Ectodermal cell (in vitro differentiated cells): Measurements from ENCODE around the gene IL1RAPL1.
"Not testable (repeated sequence)": the region's sequence is repeated elsewhere in the genome, so short reads cannot be mapped to it uniquely, and the experiment has no call there.

Experiments used
- H3K27ac ChIP-seq: 2 replicates; pipeline ENCODE4 v1.7.0; 2013; ENCODE audit warnings: mild to moderate bottlenecking, low read depth, low read length; ENCODE audit not compliant: insufficient read depth, poor library complexity, severe bottlenecking
- H3K27me3 ChIP-seq: 2 replicates; pipeline ENCODE4 v1.7.0; 2013; ENCODE audit warnings: mild to moderate bottlenecking, low read length; ENCODE audit not compliant: insufficient read depth, control insufficient read depth, poor library complexity, severe bottlenecking
- H3K36me3 ChIP-seq: one replicate; pipeline ENCODE4 v1.7.0; 2013; ENCODE audit warnings: low read length; ENCODE audit not compliant: control insufficient read depth, insufficient read depth
- H3K4me1 ChIP-seq: one replicate; pipeline ENCODE4 v1.7.0; 2013; ENCODE audit warnings: low read length; ENCODE audit not compliant: control insufficient read depth, insufficient read depth
- H3K4me3 ChIP-seq: 2 replicates; pipeline ENCODE4 v1.7.0; 2013; ENCODE audit warnings: low read depth, low read length, control low read depth; ENCODE audit not compliant: insufficient read depth
- H3K9me3 ChIP-seq: 2 replicates; pipeline ENCODE4 v1.7.0; 2013; ENCODE audit warnings: mild to moderate bottlenecking, low read length, moderate library complexity; ENCODE audit not compliant: control insufficient read depth
- WGBS, 2 experiments: methylation state at CpG; one replicate each; pipeline ENCODE4 v1.1.7; 2013; ENCODE audit warnings: missing lambda C conversion rate in 2 of 2; 5-methylcytosine and 5-hydroxymethylcytosine counted together

IL1RAPL1 gene

GRCh38 chrX:28752330-28752729 lies 165.1 kb downstream of the IL1RAPL1 start:
- no peak overlapping the region for H3K27ac ChIP-seq
- H3K4me3 ChIP-seq, result no peak overlapping the region
- WGBS, 2 experiments, result 84 to 94% methylated on average over 2 of the region's 2 CpGs
- H3K4me1 ChIP-seq, result no peaks in the 10 kb centered on the region
- H3K9me3 ChIP-seq, result no peaks in the 10 kb centered on the region
- H3K27me3 ChIP-seq, result no peaks in the 10 kb centered on the region
- H3K36me3 ChIP-seq, result no peaks in the 10 kb centered on the region

- Histone ChIP-seq H3K4me3 (no peak overlapping the region), H3K27ac (no peak overlapping the region), H3K9me3 (no peaks in the 10 kb centered on the region), H3K27me3 (no peaks in the 10 kb centered on the region), H3K36me3 (no peaks in the 10 kb centered on the region), H3K4me1 (no peaks in the 10 kb centered on the region)
- 79 to 87% methylated on average over 2 of the region's 2 CpGs for WGBS, 2 experiments
Observed at GRCh38 chrX:28756175-28756574, 168.9 kb downstream of the IL1RAPL1 start.

GRCh38 chrX:28756647-28757046 lies 169.4 kb downstream of the IL1RAPL1 start:
- no peaks in the 10 kb centered on the region for H3K9me3 ChIP-seq
- H3K27ac ChIP-seq, result no peak overlapping the region
- no peaks in the 10 kb centered on the region for H3K36me3 ChIP-seq
- no peaks in the 10 kb centered on the region for H3K27me3 ChIP-seq
- no peak overlapping the region for H3K4me3 ChIP-seq
- no peaks in the 10 kb centered on the region for H3K4me1 ChIP-seq

GRCh38 chrX:28757290-28757689 lies 170.0 kb downstream of the IL1RAPL1 start:
- H3K9me3 ChIP-seq, result no peaks in the 10 kb centered on the region
- no peak overlapping the region for H3K27ac ChIP-seq
- H3K27me3 ChIP-seq, result no peaks in the 10 kb centered on the region
- H3K36me3 ChIP-seq, result no peaks in the 10 kb centered on the region
- no peak overlapping the region for H3K4me3 ChIP-seq
- H3K4me1 ChIP-seq, result no peaks in the 10 kb centered on the region
- 83 to 100% methylated on average over 1 to 2 of the region's 2 CpGs for WGBS, 2 experiments

GRCh38 chrX:28766561-28766960 lies 179.3 kb downstream of the IL1RAPL1 start:
- WGBS, 2 experiments, result 83 to 100% methylated on average over 1 to 2 of the region's 2 CpGs
- H3K9me3 ChIP-seq, H3K4me3 ChIP-seq, H3K36me3 ChIP-seq, H3K4me1 ChIP-seq, H3K27me3 ChIP-seq, H3K27ac ChIP-seq: not testable (repeated sequence)

- no peak overlapping the region for H3K27ac ChIP-seq
- no peaks in the 10 kb centered on the region for H3K4me1 ChIP-seq
- H3K9me3 ChIP-seq, result no peaks in the 10 kb centered on the region
- H3K36me3 ChIP-seq, result no peaks in the 10 kb centered on the region
- WGBS, 2 experiments, result 92 to 96% methylated on average over 5 of the region's 5 CpGs
- no peaks in the 10 kb centered on the region for H3K27me3 ChIP-seq
- H3K4me3 ChIP-seq, result no peak overlapping the region
Observed at GRCh38 chrX:28773807-28774206, 186.6 kb downstream of the IL1RAPL1 start.

GRCh38 chrX:28787206-28787605 lies 200.0 kb downstream of the IL1RAPL1 start:
- H3K4me3 ChIP-seq, result no peak overlapping the region
- no peaks in the 10 kb centered on the region for H3K9me3 ChIP-seq
- H3K36me3 ChIP-seq, result no peaks in the 10 kb centered on the region
- no peak overlapping the region for H3K27ac ChIP-seq
- 92 to 93% methylated on average over 1 of the region's 2 CpGs for WGBS, 2 experiments
- H3K27me3 ChIP-seq, result no peaks in the 10 kb centered on the region
- no peaks in the 10 kb centered on the region for H3K4me1 ChIP-seq

GRCh38 chrX:28800671-28801070 lies 213.4 kb downstream of the IL1RAPL1 start:
- H3K27me3 ChIP-seq, H3K36me3 ChIP-seq: not testable (repeated sequence)
- 89 to 98% methylated on average over 4 of the region's 5 CpGs for WGBS, 2 experiments

GRCh38 chrX:28802625-28803024 lies 215.4 kb downstream of the IL1RAPL1 start:
- no peak overlapping the region for H3K27ac ChIP-seq
- H3K4me1 ChIP-seq, result no peaks in the 10 kb centered on the region
- no peak overlapping the region for H3K4me3 ChIP-seq
- H3K27me3 ChIP-seq, result no peaks in the 10 kb centered on the region
- WGBS, 2 experiments, result no CpG with 5 or more reads among the region's 1 CpG
- H3K9me3 ChIP-seq, result no peaks in the 10 kb centered on the region
- no peaks in the 10 kb centered on the region for H3K36me3 ChIP-seq

More at GRCh38 chrX:28800671-28801070, 213.4 kb downstream of the IL1RAPL1 start:
- not testable (repeated sequence) for H3K4me3 ChIP-seq, H3K4me1 ChIP-seq, H3K9me3 ChIP-seq, H3K27ac ChIP-seq

GRCh38 chrX:28835991-28836390 lies 248.7 kb downstream of the IL1RAPL1 start:
- H3K9me3 ChIP-seq, result no peaks in the 10 kb centered on the region
- no peaks in the 10 kb centered on the region for H3K27me3 ChIP-seq
- WGBS, 2 experiments, result 95 to 100% methylated on average over 1 of the region's 1 CpG
- no peak overlapping the region for H3K4me3 ChIP-seq
- H3K36me3 ChIP-seq, result no peaks in the 10 kb centered on the region
- H3K4me1 ChIP-seq, result no peaks in the 10 kb centered on the region
- H3K27ac ChIP-seq, result no peak overlapping the region

- no peaks in the 10 kb centered on the region for H3K27me3 ChIP-seq
- H3K4me3 ChIP-seq, result no peak overlapping the region
- no peaks in the 10 kb centered on the region for H3K9me3 ChIP-seq
- WGBS, 2 experiments, result 39 to 40% methylated on average over 3 of the region's 3 CpGs
- no peaks in the 10 kb centered on the region for H3K4me1 ChIP-seq
- H3K36me3 ChIP-seq, result no peaks in the 10 kb centered on the region
- no peak overlapping the region for H3K27ac ChIP-seq
Observed at GRCh38 chrX:28843817-28844216, 256.6 kb downstream of the IL1RAPL1 start.
